DND-41 (cell line): Measurements from ENCODE around the gene UBE3C.
"Not testable (repeated sequence)": the region's sequence is repeated elsewhere in the genome, so short reads cannot be mapped to it uniquely, and the experiment has no call there.

Experiments used
- CTCF ChIP-seq: IDR thresholded peaks from 2 replicates; pipeline ENCODE4 v1.5.1; 2012; ENCODE audit warnings: borderline replicate concordance, low read length, moderate library complexity, mild to moderate bottlenecking; ENCODE audit not compliant: poor library complexity, severe bottlenecking; ENCODE audit errors: extremely low read depth
- EZH2 ChIP-seq: IDR thresholded peaks from 3 replicates; pipeline ENCODE4 v1.6.1; 2012; ENCODE audit warnings: borderline replicate concordance, low read depth, mild to moderate bottlenecking, moderate library complexity, low read length, inconsistent platforms; ENCODE audit not compliant: severe bottlenecking

- not testable (repeated sequence) for TF ChIP-seq CTCF, EZH2
These were observed 20.8 kb downstream of the UBE3C start for GRCh38 chr7:157159537-157159936.
